Activated T-helper 2 cell treated with anti-CD3 and anti-CD28 coated beads, Interferon-gamma antibody, Interleukin-2, Interleukin-4, amounts not matched to agents 10 μg/mL and 5 μg/mL and 100 μg/mL, durations not matched to agents 14 hours and 24 hours and 36 hours (primary cell): ENCODE data around the gene RNASEH1. TPM values are rescaled to one million over a fixed set of nuclear protein-coding genes. Genes with fewer than 3 reads are reported as not detected.
"Not testable (repeated sequence)": the region's sequence is repeated elsewhere in the genome, so short reads cannot be mapped to it uniquely, and the experiment has no call there.

Experiments used
- DNase-seq: peaks from one replicate; pipeline ENCODE4 v3.0.0; 2021; ENCODE audit warnings: low spot score
- H3K27ac Mint-ChIP-seq: one replicate; pipeline ENCODE4 v1.8.0; 2021; ENCODE audit warnings: mixed read lengths
- H3K27me3 Mint-ChIP-seq: one replicate; pipeline ENCODE4 v1.8.0; 2021; ENCODE audit warnings: low read depth, mixed read lengths
- H3K36me3 Mint-ChIP-seq: one replicate; pipeline ENCODE4 v1.8.0; 2021; ENCODE audit warnings: low read depth, mixed read lengths
- H3K4me1 Mint-ChIP-seq: one replicate; pipeline ENCODE4 v1.8.0; 2021; ENCODE audit warnings: low read depth, mixed read lengths
- H3K4me3 Mint-ChIP-seq: one replicate; pipeline ENCODE4 v1.8.0; 2021; ENCODE audit warnings: low read depth, mild to moderate bottlenecking, moderate library complexity, mixed read lengths
- H3K9me3 Mint-ChIP-seq: one replicate; pipeline ENCODE4 v1.8.0; 2021; ENCODE audit warnings: mixed read lengths
- intact Hi-C: fragments of 100-400 bp; cut with micrococcal nuclease; formaldehyde crosslinking; loops from one replicate; pipeline ENCODE4 v1.15.1; 2023
- total RNA-seq: library from RNA; stranded (reverse); gene quantifications from 2 replicates; pipeline ENCODE4 v1.2.3, GENCODE V29; 2022

RNASEH1 gene
- total RNA-seq, 1 donor from 2014 or later = 30.3 TPM

- Mint-ChIP-seq H3K36me3 (peaks cover 28% of the 10 kb centered on the region), H3K4me1 (peaks cover 5% of the 10 kb centered on the region), H3K27ac (no peak overlapping the region), H3K4me3 (no peak overlapping the region), H3K27me3 (no peaks in the 10 kb centered on the region), H3K9me3 (no peaks in the 10 kb centered on the region)
- intact Hi-C loops = no loop called here
- DNase-seq = no peak
Measured at GRCh38 chr2:3585261-3586109, 27.4 kb upstream of the RNASEH1 start.

DNA sequence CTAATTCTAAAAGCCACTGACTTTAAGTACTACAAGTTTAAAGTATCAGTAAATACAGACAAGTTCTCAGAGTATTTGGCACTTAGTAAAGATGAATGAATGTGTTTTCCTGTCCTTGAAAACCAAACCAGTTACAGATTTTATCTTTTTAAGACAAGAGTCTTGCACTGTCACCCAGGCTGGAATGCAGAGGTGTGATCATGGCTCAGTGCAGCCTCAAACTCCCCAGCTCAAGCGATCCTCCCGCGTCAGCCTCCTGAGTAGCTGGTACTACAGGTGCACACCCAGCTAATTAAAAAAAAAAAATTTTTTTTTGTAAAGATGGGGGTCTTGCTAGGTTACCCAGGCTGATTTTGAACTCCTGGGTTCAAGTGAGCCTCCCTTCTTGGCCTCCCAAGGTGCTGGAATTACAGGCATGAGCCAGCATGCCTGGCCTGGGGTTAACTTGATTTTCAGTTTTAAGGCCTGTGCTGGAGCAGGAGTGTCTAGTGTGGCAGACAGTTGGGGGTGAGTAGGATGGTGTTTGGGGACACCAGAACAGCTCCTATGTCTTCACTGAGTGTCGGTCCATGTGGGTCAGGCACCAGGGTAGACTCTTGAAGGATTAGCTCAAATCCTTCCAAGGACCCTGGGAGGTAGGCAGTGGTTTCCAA lies 26.6 kb upstream of the RNASEH1 start:
- DNase-seq = no peak
- Mint-ChIP-seq H3K27me3 (no peaks in the 10 kb centered on the region), H3K27ac (no peak overlapping the region), H3K36me3 (peaks cover 35% of the 10 kb centered on the region), H3K9me3 (no peaks in the 10 kb centered on the region), H3K4me1 (peaks cover 5% of the 10 kb centered on the region), H3K4me3 (no peak overlapping the region)
- intact Hi-C loops = no loop called here

DNA sequence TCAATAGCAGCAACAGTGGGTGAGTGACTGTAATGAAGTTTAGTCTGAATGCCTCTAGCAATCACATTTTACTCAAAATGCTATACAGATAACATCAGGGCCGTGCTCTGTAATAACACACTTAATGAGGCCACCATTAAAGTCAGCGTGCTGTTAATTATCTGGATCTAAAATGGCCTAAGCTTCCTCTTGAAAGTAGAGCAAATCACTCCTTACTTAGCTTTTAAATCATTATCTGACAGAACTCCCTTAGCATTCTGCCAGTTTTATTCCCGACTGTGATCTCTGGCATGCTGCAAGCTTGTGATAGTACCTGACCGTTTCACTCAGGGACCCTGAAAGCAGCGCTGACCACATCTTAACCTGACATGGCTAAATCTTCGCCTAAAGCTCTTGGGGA lies 25.9 kb upstream of the RNASEH1 start:
- Mint-ChIP-seq H3K9me3 (no peaks in the 10 kb centered on the region), H3K36me3 (peaks cover 42% of the 10 kb centered on the region), H3K4me1 (peaks cover 11% of the 10 kb centered on the region), H3K4me3 (no peak overlapping the region), H3K27ac (no peak overlapping the region), H3K27me3 (no peaks in the 10 kb centered on the region)
- intact Hi-C loops = no loop called here
- no peak for DNase-seq

DNA sequence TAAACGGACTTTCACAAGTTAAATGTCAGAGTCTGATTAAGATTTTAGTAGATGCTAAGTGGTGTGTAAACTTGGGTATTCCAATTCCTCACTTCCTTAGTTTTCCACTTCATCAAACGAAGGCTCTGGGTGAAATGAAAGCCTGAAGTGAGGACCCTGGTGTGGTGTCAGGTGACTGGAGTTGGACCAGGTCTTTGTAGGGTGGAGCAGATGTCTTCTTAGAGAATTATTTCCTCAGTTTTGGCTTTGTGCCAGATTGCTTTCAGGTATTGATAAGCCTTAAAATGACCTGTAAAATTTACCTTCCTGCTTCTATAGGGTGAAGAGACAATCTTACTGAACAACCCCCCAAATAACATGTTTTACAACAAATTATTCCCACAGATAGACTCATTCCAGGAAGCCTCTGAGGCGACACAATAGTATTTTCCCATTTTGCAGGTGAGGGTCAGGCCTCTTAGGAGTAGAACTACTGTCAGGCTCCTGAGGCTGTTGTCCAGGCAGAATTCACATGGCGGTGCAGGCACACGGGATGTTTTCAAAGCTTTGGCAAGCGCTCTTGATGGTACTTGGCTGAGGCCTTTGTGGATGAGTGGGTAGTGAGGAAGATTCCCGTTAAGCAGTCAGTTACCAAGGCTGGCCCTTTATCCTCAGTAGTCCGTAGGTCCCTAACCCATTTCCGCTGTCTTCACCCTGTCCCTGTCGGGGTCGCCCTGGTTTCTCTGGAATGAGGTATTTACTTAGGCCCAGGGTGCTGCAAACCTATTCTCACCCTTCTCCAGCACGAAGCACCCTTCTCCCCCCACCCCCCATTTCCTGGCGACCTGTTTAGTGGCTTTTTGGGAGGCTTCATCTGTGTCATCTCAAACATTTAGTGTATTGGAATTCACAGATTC lies 23.5 kb upstream of the RNASEH1 start:
- Mint-ChIP-seq H3K36me3 (peaks cover 66% of the 10 kb centered on the region), H3K27me3 (no peaks in the 10 kb centered on the region), H3K4me1 (peaks cover 28% of the 10 kb centered on the region), H3K9me3 (no peaks in the 10 kb centered on the region), H3K4me3 (no peak overlapping the region), H3K27ac (no peak overlapping the region)
- intact Hi-C loops = no loop called here
- DNase-seq = no peak

GRCh38 chr2:3580449-3580848 lies 22.3 kb upstream of the RNASEH1 start:
- Mint-ChIP-seq H3K4me1 (peaks cover 36% of the 10 kb centered on the region), H3K27me3 (no peaks in the 10 kb centered on the region), H3K9me3 (no peaks in the 10 kb centered on the region), H3K27ac (no peak overlapping the region), H3K36me3 (peaks cover 76% of the 10 kb centered on the region), H3K4me3 (no peak overlapping the region)
- DNase-seq = no peak
- intact Hi-C loops = no loop called here

DNA sequence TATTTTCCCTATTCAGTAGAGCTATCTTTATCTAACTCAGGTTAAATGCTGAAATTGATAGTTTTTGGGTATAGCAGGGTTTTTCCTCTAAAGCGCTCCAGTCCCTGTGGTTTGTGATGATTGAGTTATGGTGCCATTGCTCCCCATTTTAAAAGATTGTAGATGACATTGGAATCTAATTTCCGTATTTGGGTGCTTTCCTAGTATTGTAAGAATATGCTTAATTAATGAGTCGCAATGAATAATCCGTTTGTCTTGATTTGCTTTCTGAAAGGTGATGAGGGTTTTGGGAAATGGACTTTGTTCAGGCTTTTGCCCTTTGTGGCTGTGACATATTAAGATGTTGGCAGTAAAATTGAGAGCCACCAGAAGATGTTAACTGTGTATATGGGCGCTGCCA lies 20.9 kb upstream of the RNASEH1 start:
- intact Hi-C loops = loop anchor here (5.0 kb wide), 1 partner anchor 357 kb away; no protein-coding TSS in a partner anchor
- Mint-ChIP-seq H3K27me3 (no peaks in the 10 kb centered on the region), H3K4me3 (no peak overlapping the region), H3K9me3 (no peaks in the 10 kb centered on the region), H3K4me1 (peaks cover 36% of the 10 kb centered on the region), H3K36me3 (peaks cover 76% of the 10 kb centered on the region), H3K27ac (no peak overlapping the region)
- DNase-seq = no peak

DNA sequence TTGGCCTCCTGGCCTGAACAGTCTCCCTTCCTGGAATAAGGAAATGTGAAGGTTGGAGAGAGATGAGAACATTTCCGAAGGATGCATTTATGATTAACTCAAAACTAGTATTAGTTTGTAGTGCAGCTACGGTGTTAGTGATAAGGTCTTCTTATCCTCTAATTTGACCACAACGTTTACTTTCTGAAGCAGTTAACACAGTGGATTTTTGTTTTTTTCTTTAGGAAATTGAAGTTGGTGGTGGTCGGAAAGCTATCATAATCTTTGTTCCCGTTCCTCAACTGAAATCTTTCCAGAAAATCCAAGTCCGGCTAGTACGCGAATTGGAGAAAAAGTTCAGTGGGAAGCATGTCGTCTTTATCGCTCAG lies 18.1 kb upstream of the RNASEH1 start:
- not testable (repeated sequence) for H3K9me3 Mint-ChIP-seq, H3K27me3 Mint-ChIP-seq, DNase-seq
- Mint-ChIP-seq H3K36me3 (peaks cover 59% of the 10 kb centered on the region), H3K27ac (peak overlapping the region; percentile 90), H3K4me3 (peak overlapping the region; percentile 93), H3K4me1 (peaks cover 34% of the 10 kb centered on the region)
- intact Hi-C loops = loop anchor here (5.0 kb wide), 1 partner anchor 354 kb away; no protein-coding TSS in a partner anchor

DNA sequence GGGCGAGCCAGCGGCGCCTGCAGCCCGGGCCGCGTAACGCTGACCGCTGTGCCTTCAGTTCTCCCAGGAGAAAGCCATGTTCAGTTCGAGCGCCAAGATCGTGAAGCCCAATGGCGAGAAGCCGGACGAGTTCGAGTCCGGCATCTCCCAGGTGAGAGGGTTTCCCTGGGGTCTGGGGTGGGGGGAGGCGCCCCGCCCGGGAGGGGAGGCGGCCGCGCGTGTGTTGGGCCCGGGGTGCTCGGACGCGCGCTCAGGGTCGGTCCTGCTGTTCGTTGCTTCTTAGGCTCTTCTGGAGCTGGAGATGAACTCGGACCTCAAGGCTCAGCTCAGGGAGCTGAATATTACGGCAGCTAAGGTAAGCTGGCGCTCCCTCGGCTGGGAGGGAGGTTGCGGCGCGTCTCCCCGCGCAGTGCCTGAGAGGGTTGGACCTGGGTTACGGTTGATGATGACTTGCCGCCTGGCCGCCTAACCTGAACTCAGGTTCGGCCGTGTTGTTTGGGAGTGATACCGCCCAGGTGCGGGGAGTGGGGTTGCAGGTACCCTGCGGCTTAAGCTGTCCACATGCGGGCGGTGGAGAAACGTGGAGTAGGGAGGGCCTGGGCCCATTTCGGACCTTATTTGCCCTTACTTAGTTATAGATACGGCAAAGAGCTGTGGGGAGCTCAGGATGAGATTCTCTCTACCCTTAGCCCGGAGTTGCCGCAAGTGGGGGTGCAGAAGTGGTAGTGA lies 17.6 kb upstream of the RNASEH1 start:
- peak; percentile 27 for DNase-seq
- Mint-ChIP-seq H3K4me1 (peaks cover 34% of the 10 kb centered on the region), H3K27me3 (no peaks in the 10 kb centered on the region), H3K27ac (peak overlapping the region; percentile 90), H3K36me3 (peaks cover 54% of the 10 kb centered on the region), H3K4me3 (peak overlapping the region; percentile 93), H3K9me3 (no peaks in the 10 kb centered on the region)
- intact Hi-C loops = loop anchor here (1.0 to 5.0 kb wide), 5 partner anchors 17 to 353 kb away; partner anchors contain the start of genes ADI1, EIPR1 and RNASEH1

- H3K9me3 Mint-ChIP-seq = no peaks in the 10 kb centered on the region
- H3K27ac Mint-ChIP-seq = no peak overlapping the region
Measured at GRCh38 chr2:3574155-3574554, 16.0 kb upstream of the RNASEH1 start.

DNA sequence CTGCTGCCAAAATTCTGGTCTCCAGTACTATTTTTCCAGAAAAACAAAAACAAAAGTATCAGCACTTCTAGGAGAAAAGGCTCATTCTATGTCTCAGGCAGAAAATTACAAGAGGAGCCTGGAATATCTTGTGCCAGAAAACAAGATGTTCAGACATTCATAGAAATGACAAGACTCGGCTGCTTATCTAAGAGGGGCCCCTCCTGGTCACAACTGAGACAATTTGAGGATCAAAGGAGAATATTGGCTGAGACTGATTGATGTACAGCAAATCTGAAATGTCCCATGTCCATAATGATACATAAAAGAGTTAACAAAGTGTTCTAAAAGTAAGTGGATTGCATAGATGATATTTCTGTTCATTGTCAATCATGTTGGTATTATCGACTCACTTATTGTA lies 14.5 kb upstream of the RNASEH1 start:
- H3K27ac Mint-ChIP-seq = no peak overlapping the region
- intact Hi-C loops = no loop called here
- H3K27me3 Mint-ChIP-seq = no peaks in the 10 kb centered on the region

More at GRCh38 chr2:3574155-3574554, 16.0 kb upstream of the RNASEH1 start:
- DNase-seq = no peak
- Mint-ChIP-seq H3K27me3 (no peaks in the 10 kb centered on the region), H3K36me3 (peaks cover 38% of the 10 kb centered on the region), H3K4me1 (peaks cover 29% of the 10 kb centered on the region), H3K4me3 (peak overlapping the region; percentile 93)
- intact Hi-C loops = no loop called here

DNA sequence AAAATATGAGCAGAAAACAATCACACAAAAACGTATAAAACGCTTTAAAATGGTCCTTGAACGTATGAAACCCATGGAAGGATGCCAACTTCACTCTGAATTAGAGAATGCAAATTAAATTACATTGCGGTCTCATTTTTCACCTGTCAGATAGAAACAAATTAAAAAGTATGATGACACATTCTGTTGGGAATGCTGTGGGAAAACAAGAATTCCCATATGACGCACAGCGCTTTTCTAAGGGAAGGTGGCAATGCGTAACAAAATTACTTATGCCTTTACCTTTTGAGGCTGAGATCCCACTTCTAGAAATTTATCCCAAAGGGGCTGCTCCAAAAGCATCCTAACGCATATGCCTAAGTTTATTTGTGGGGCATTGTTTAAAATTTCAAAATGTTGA lies 13.2 kb upstream of the RNASEH1 start:
- H3K36me3 Mint-ChIP-seq = peaks cover 10% of the 10 kb centered on the region
- no peak overlapping the region for H3K4me3 Mint-ChIP-seq
- no peaks in the 10 kb centered on the region for H3K9me3 Mint-ChIP-seq
- peaks cover 7% of the 10 kb centered on the region for H3K4me1 Mint-ChIP-seq
- no peak for DNase-seq
- H3K27ac Mint-ChIP-seq = no peak overlapping the region
- intact Hi-C loops = no loop called here
- H3K27me3 Mint-ChIP-seq = no peaks in the 10 kb centered on the region

More for the DNA sequence above, 14.5 kb upstream of the RNASEH1 start:
- H3K9me3 Mint-ChIP-seq = no peaks in the 10 kb centered on the region
- no peak for DNase-seq
- no peak overlapping the region for H3K4me3 Mint-ChIP-seq
- H3K36me3 Mint-ChIP-seq = peaks cover 23% of the 10 kb centered on the region
- peaks cover 16% of the 10 kb centered on the region for H3K4me1 Mint-ChIP-seq

DNA sequence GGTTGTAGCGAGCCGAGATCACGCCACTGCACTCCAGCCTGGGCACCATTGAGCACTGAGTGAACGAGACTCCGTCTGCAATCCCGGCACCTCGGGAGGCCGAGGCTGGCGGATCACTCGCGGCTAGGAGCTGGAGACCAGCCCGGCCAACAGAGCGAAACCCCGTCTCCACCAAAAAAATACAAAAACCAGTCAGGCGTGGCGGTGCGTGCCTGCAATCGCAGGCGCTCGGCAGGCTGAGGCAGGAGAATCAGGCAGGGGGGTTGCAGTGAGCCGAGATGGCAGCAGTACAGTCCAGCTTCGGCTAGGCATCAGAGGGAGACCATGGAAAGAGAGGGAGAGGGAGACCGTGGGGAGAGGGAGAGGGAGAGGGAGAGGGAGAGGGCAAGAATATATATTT lies 11.5 kb upstream of the RNASEH1 start:
- H3K4me3 Mint-ChIP-seq, intact Hi-C loops, H3K9me3 Mint-ChIP-seq, H3K27me3 Mint-ChIP-seq, H3K36me3 Mint-ChIP-seq, H3K27ac Mint-ChIP-seq, DNase-seq, H3K4me1 Mint-ChIP-seq: not testable (repeated sequence)
